Stimulated activated CD4-positive, alpha-beta T cell treated with anti-CD3 and anti-CD28 coated beads, Interleukin-15, amount 100 ng/mL, for 1 hour (primary cell): ENCODE measurements around the gene HEPACAM.

ENCODE experiments used
- DNase-seq, 2 donors: peaks; one replicate each; pipeline ENCODE4 v3.0.0-alpha.2; 2020; ENCODE audit warnings: low read depth in 1 of 2, low spot score in 1 of 2

HEPACAM gene

DNA sequence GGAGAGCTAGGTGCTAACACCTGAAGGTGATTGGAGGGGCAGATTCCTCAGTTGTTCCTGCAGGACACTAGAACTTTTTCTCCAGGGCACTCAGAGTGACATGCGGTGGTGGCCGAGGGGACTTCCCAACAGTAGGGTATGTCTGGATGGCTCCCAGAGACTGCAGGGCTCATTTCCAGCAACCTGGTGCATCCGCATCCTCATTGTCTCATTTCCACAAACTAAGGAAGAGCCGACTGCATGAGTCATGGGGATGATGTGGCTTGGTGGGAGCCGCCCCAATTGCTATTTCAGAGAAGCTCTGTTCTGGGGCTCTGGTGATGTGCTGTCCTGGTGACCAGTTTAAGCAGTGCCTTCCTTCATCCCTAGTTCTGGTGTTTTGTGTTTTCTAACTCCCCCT is 35.4 kb downstream of the HEPACAM start:
- DNase-seq, result no peak

GRCh38 chr11:124899383-124900145 is 36.3 kb downstream of the HEPACAM start:
- DNase-seq, result no peak

GRCh38 chr11:124898711-124899110 is 37.1 kb downstream of the HEPACAM start:
- no peak for DNase-seq

- no peak for DNase-seq
Observed at GRCh38 chr11:124898263-124898680, 37.6 kb downstream of the HEPACAM start.

- no peak for DNase-seq
Observed at GRCh38 chr11:124897674-124898262, 38.1 kb downstream of the HEPACAM start, which contains the start of gene ROBO4. ROBO4 (minus strand) TSS chr11:124897865; CDS start chr11:124897795, 70 bp downstream.

DNA sequence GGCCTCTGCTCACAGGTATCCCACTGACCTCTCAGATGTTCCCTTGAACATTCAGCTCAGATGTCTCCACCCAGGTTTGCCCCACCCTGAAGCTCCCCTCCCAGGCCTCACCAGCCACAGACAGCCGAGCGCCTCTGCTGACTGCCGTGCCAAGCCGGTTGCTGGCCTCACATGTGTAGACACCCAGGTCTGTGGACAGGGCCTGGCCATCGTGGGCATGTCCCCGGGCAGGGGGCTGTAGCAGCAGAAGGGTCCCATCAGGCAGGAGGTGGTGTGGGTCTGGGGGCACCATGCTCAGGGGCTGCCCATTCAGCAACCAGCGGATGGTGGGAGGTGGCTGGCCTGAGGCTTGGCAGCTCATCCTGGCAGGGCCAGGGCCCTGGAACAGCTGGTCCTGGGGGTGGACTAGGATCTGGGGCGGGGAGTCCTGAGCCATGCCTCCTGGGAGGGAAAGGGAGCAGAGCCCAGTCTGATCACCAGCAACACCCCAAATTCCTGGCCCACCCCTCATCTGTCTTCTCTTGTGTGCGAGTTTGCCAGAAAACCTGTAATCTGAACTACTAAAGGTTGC is 38.9 kb downstream of the HEPACAM start:
- no peak for DNase-seq

DNA sequence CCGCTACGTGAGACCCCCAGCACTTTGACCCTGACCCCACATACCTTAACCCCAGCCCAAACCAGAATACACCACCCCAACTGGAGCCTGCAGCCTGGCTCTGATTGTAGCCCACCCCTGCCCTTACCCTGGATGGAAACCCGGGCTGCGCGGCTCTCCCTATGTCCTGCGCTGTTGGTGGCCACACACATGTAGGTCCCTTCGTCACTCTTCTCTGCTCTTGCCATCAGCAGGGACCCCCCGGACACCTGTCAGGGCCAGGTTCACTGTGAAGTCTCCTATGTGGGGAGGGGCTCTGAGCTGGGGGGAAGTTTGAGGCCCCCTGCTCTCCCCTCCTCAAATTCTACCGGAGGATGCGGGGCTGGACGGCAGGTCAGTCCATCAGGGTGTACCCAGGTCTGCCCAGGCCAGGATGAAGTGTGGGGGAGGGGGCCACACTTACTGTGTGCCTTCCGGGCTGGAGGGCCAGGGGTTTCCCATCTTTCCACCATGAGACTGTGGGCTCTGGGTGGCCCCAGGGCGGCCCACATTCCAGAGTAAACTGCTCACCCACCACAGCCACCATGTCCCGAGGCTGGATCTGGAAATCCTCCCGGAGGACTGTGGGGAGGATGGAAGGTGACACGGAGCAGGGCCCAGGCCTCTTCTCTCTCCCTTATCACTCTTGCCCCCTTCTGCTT is 39.6 kb downstream of the HEPACAM start:
- DNase-seq, result no peak

- DNase-seq, result no peak
Observed at GRCh38 chr11:124895471-124895971, 40.3 kb downstream of the HEPACAM start.

- no peak for DNase-seq
Observed at GRCh38 chr11:124894606-124895430, 41.0 kb downstream of the HEPACAM start.

DNA sequence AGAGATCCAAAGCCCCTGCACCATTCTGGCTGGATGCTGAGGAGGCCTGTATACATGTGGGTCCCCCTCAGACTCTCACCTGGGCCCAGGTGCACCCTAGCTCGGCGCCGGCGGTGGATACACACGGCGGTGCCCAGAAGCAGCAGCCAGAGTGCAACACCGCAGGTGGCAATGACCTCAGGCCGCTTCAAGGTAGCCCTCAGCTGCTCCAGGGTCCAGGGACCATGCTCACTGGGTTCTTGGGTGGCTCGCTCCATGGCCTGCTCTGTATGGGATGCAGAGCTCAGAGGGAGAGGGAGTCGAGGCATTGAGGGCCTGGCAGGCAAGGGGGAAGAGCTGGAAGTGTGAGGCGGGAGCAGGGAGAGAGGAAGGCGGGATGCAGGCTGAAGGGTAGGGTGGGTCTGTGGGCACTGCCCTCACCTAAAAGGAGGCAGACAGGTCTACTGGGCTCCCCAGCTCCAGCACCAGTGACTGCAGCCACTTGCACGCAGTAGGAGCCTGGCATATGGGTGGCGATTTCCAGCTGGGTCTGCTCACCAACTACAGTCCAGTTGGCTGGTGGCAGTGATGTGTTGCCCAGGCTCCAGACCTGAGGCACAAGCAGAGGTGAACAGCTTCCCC is 42.0 kb downstream of the HEPACAM start:
- no peak for DNase-seq

DNA sequence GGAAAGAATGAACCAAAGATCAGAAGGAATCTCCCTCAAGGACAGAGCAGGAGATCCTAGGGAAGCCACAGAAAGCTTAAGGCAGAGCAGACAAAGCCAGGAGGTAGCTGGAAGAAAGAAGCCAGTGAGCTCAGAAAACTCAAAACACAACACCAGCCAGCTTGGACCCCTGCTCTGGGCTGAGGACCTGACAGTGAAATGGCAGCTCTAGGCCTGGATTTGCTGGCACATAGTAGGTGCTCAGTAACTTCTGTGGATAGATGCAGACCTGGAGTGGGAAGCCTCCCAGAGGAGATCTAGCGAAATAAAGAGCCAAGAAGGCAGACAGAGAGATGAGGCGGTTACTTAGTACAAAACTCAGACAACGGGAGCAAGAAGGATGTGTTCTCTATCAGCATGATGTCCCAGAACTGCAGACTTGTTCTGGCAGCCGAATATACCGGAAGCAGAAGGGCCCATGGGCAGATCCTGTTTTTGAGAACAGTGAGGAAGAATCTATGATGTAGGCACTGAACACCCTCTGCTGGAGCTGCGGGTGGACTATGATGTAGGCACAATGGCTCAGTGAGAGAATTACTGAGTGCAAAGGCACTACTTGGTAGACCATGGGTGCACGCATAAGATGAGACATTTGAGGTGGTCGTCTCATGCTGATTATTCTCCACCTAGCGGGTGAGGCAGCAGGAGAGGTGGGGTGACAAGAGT is 42.9 kb downstream of the HEPACAM start:
- no peak for DNase-seq

DNA sequence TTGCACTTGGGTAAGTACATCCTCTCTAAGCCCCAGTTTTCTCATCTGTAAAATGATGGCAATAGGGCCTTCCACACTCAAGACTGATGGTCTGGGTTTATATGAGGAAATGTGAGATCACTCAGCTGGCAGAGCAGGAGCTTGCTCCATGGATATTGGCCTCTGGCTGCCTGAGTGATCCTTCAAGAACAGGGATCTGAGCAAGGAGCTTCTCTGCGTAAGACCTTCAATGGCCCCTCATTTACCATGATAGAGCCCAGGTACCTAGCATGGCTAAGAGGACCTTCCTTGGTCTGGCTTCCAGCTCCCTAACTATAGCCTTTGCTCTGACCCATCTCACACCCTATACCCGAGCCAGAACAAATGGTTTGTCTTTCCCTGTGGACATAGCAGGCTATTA is 43.7 kb downstream of the HEPACAM start:
- no peak for DNase-seq

- no peak for DNase-seq
Observed at GRCh38 chr11:124891373-124891861, 44.4 kb downstream of the HEPACAM start.

- no peak for DNase-seq
Observed at GRCh38 chr11:124890683-124891372, 45.0 kb downstream of the HEPACAM start.

GRCh38 chr11:124890151-124890550 is 45.7 kb downstream of the HEPACAM start:
- no peak for DNase-seq

GRCh38 chr11:124889191-124890091 is 46.4 kb downstream of the HEPACAM start:
- DNase-seq, result no peak

- DNase-seq, result no peak
Observed at GRCh38 chr11:124887667-124888013, 48.2 kb downstream of the HEPACAM start.
